22Rv1 (cell line): ENCODE data around the gene PFKM.

Experiments used
- ZFX ChIP-seq: fragments of 450-650 bp; IDR thresholded peaks from 2 replicates; pipeline ENCODE4 v1.6.1; 2017; ENCODE audit warnings: antibody characterized with exemption, borderline replicate concordance
- TF ChIP-seq, protein P1 (sequence below): fragments of 450-650 bp; IDR thresholded peaks from 2 replicates; pipeline ENCODE4 v1.5.1; 2017; ENCODE audit warnings: mild to moderate bottlenecking

GRCh38 chr12:48080821-48081220 lies 38.3 kb upstream of the PFKM start:
- TF ChIP-seq, protein P1, sequence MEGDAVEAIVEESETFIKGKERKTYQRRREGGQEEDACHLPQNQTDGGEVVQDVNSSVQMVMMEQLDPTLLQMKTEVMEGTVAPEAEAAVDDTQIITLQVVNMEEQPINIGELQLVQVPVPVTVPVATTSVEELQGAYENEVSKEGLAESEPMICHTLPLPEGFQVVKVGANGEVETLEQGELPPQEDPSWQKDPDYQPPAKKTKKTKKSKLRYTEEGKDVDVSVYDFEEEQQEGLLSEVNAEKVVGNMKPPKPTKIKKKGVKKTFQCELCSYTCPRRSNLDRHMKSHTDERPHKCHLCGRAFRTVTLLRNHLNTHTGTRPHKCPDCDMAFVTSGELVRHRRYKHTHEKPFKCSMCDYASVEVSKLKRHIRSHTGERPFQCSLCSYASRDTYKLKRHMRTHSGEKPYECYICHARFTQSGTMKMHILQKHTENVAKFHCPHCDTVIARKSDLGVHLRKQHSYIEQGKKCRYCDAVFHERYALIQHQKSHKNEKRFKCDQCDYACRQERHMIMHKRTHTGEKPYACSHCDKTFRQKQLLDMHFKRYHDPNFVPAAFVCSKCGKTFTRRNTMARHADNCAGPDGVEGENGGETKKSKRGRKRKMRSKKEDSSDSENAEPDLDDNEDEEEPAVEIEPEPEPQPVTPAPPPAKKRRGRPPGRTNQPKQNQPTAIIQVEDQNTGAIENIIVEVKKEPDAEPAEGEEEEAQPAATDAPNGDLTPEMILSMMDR, result no peak
- no peak for TF ChIP-seq ZFX
